HEK293 (cell line): ENCODE measurements around the gene CBFA2T2.

Experiments
- CTCF ChIA-PET: fragments of 350-600 bp; formaldehyde crosslinking; extraction: SDS; loops from one replicate; lab custom pipeline; 2021; ENCODE audit warnings: antibody characterized with exemption; lab: Yijun Ruan, JAX
- POLR2A ChIA-PET: fragments of 300-600 bp; formaldehyde crosslinking; extraction: SDS; loops from one replicate; lab custom pipeline; 2020; ENCODE audit warnings: antibody characterized with exemption, inconsistent platforms; lab: Yijun Ruan, JAX
- H3K27ac ChIP-seq: fragments of 200-500 bp; sonication (Bioruptor generic); 2 replicates; pipeline ENCODE4 v1.5.1; 2014; ENCODE audit warnings: low read depth, low read length, control low read depth, inconsistent platforms; ENCODE audit errors: extremely low read depth
- H3K36me3 ChIP-seq, 2 experiments: fragments of 200-500 bp in 1 of 2; sonication (Bioruptor generic) in 1 of 2; 1 replicate in 1 of 2; 2 replicates in 1 of 2; pipeline ENCODE4 v1.5.1; 2014 to 2017; ENCODE audit warnings: inconsistent platforms in 2 of 2, low read length in 2 of 2; ENCODE audit not compliant: control insufficient read depth in 2 of 2, insufficient read depth in 1 of 2
- H3K4me1 ChIP-seq: fragments of 200-500 bp; sonication (Bioruptor generic); 2 replicates; pipeline ENCODE4 v1.5.1; 2014; ENCODE audit warnings: mild to moderate bottlenecking, low read length, inconsistent platforms; ENCODE audit not compliant: control insufficient read depth, insufficient read depth
- H3K4me3 ChIP-seq: 2 replicates; pipeline ENCODE4 v1.5.1; 2011; ENCODE audit warnings: low read depth, mild to moderate bottlenecking, control low read depth, low read length, moderate library complexity
- H3K9me3 ChIP-seq: fragments of 200-500 bp; sonication (Bioruptor generic); 2 replicates; pipeline ENCODE4 v1.5.1; 2014; ENCODE audit warnings: low read depth, low read length, inconsistent platforms; ENCODE audit not compliant: control insufficient read depth, insufficient read depth
- FEZF1 ChIP-seq: fragments of 450-650 bp; formaldehyde crosslinking; IDR thresholded peaks from 2 replicates; pipeline ENCODE4 v1.5.1; 2016; ENCODE audit warnings: missing biosample characterization, missing genetic modification characterization
- HOXA7 ChIP-seq: sonication (generic); formaldehyde crosslinking; IDR thresholded peaks from 2 replicates; pipeline ENCODE4 v1.8.1; 2022; ENCODE audit warnings: missing genetic modification reagents, borderline replicate concordance
- SALL2 ChIP-seq: fragments of 450-650 bp; formaldehyde crosslinking; IDR thresholded peaks from 2 replicates; pipeline ENCODE4 v1.5.0; 2017; ENCODE audit warnings: missing biosample characterization, mild to moderate bottlenecking, missing genetic modification characterization, borderline replicate concordance
- SCRT2 ChIP-seq: fragments of 450-650 bp; formaldehyde crosslinking; IDR thresholded peaks from 2 replicates; pipeline ENCODE4 v1.5.1; 2016; ENCODE audit warnings: missing biosample characterization, missing genetic modification characterization
- ZFHX2 ChIP-seq: fragments of 450-650 bp; formaldehyde crosslinking; conservative IDR thresholded peaks from 2 replicates; pipeline ENCODE4 v1.5.1; 2016; ENCODE audit warnings: missing biosample characterization, missing genetic modification characterization
- ZNF175 ChIP-seq: fragments of 450-650 bp; formaldehyde crosslinking; IDR thresholded peaks from 2 replicates; pipeline ENCODE4 v1.5.1; 2016; ENCODE audit warnings: missing biosample characterization, missing genetic modification characterization
- ZNF248 ChIP-seq: fragments of 450-650 bp; formaldehyde crosslinking; IDR thresholded peaks from 2 replicates; pipeline ENCODE4 v1.5.1; 2017; ENCODE audit warnings: missing biosample characterization, missing genetic modification characterization
- ZNF335 ChIP-seq: fragments of 450-650 bp; formaldehyde crosslinking; conservative IDR thresholded peaks from 2 replicates; pipeline ENCODE4 v1.5.1; 2016; ENCODE audit warnings: missing biosample characterization, missing genetic modification characterization
- ZNF404 ChIP-seq: fragments of 450-650 bp; formaldehyde crosslinking; IDR thresholded peaks from 2 replicates; pipeline ENCODE4 v1.5.1; 2017; ENCODE audit warnings: missing biosample characterization, missing genetic modification characterization
- ZNF433 ChIP-seq: fragments of 450-650 bp; formaldehyde crosslinking; IDR thresholded peaks from 2 replicates; pipeline ENCODE4 v1.5.1; 2016; ENCODE audit warnings: missing biosample characterization, missing genetic modification characterization, low read depth
- ZNF549 ChIP-seq: fragments of 450-650 bp; IDR thresholded peaks from 2 replicates; pipeline ENCODE4 v1.5.1; 2018; ENCODE audit warnings: missing biosample characterization, missing genetic modification characterization, mild to moderate bottlenecking, inconsistent platforms, moderate library complexity
- ZNF561 ChIP-seq: fragments of 450-650 bp; IDR thresholded peaks from 2 replicates; pipeline ENCODE4 v1.5.1; 2018; ENCODE audit warnings: missing biosample characterization, missing genetic modification characterization, borderline replicate concordance
- ZNF596 ChIP-seq: fragments of 450-650 bp; IDR thresholded peaks from 2 replicates; pipeline ENCODE4 v1.5.0; 2018; ENCODE audit warnings: missing biosample characterization, mild to moderate bottlenecking, missing genetic modification characterization, moderate library complexity
- ZNF626 ChIP-seq: fragments of 450-650 bp; sonication (Bioruptor Pico); formaldehyde crosslinking; IDR thresholded peaks from 2 replicates; pipeline ENCODE4 v1.5.1; 2018; ENCODE audit warnings: missing biosample characterization, missing genetic modification characterization, inconsistent platforms
- ZNF658 ChIP-seq: fragments of 450-650 bp; formaldehyde crosslinking; IDR thresholded peaks from 2 replicates; pipeline ENCODE4; 2016; ENCODE audit warnings: missing biosample characterization, missing genetic modification characterization
- ZNF701 ChIP-seq: fragments of 450-650 bp; formaldehyde crosslinking; IDR thresholded peaks from 2 replicates; pipeline ENCODE4 v1.5.1; 2016; ENCODE audit warnings: missing biosample characterization, missing genetic modification characterization
- ZNF777 ChIP-seq: fragments of 450-650 bp; formaldehyde crosslinking; IDR thresholded peaks from 2 replicates; pipeline ENCODE4 v1.5.1; 2017; ENCODE audit warnings: missing biosample characterization, missing genetic modification characterization, borderline replicate concordance
- ZNF843 ChIP-seq: fragments of 450-650 bp; formaldehyde crosslinking; IDR thresholded peaks from 2 replicates; pipeline ENCODE4 v1.5.1; 2016; ENCODE audit warnings: missing biosample characterization, missing genetic modification characterization
- ZSCAN23 ChIP-seq: fragments of 450-650 bp; formaldehyde crosslinking; IDR thresholded peaks from 2 replicates; pipeline ENCODE4 v1.5.1; 2016; ENCODE audit warnings: missing biosample characterization, missing genetic modification characterization
- TF ChIP-seq, protein P1 (sequence below): fragments of 450-650 bp; formaldehyde crosslinking; IDR thresholded peaks from 2 replicates; pipeline ENCODE4 v1.5.1; 2016; ENCODE audit warnings: missing biosample characterization, missing genetic modification characterization
- TF ChIP-seq, protein P2 (sequence below): fragments of 450-650 bp; formaldehyde crosslinking; conservative IDR thresholded peaks from 2 replicates; pipeline ENCODE4 v1.5.1; 2016; ENCODE audit warnings: low read depth, missing biosample characterization, missing genetic modification characterization
- TF ChIP-seq, protein P3 (sequence below): fragments of 450-650 bp; formaldehyde crosslinking; IDR thresholded peaks from 2 replicates; pipeline ENCODE4 v1.5.1; 2016; ENCODE audit warnings: missing biosample characterization, missing genetic modification characterization, low read depth
- TF ChIP-seq, protein P4 (sequence below): fragments of 450-650 bp; formaldehyde crosslinking; IDR thresholded peaks from 2 replicates; pipeline ENCODE4 v1.5.1; 2017; ENCODE audit warnings: missing biosample characterization, missing genetic modification characterization
- TF ChIP-seq, protein P5 (sequence below): fragments of 450-650 bp; IDR thresholded peaks from 2 replicates; pipeline ENCODE4 v1.5.1; 2018; ENCODE audit warnings: missing biosample characterization, mild to moderate bottlenecking, missing genetic modification characterization
- TF ChIP-seq, protein P6 (sequence below): fragments of 450-650 bp; formaldehyde crosslinking; IDR thresholded peaks from 2 replicates; pipeline ENCODE4 v1.5.1; 2016; ENCODE audit warnings: missing biosample characterization, missing genetic modification characterization, borderline replicate concordance

Gene CBFA2T2

DNA sequence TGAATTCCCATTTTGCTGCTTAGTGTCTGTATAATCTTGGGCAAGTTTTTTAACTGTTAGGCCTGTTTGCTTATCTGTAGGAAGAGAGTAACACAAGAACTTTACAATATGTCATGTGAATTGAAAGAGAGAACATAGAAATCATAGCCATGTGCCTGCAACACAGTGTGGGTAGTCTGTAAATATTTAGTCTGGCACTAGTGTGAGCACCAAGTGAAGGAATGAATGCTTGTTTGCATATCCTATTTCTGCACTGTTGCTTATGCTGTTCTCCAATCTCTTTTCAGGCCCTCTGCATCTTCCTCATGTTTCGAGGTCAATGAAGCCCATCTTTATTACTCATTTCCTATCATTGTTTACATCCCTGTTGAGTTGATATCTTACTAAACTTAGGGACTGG is 49.2 kb downstream of the CBFA2T2 start:
- Histone ChIP-seq H3K4me1 (peaks cover 9% of the 10 kb centered on the region), H3K27ac (no peak overlapping the region), H3K4me3 (no peak overlapping the region), H3K9me3 (no peaks in the 10 kb centered on the region), H3K36me3 (no peaks in the 10 kb centered on the region)
- POLR2A ChIA-PET, result no interaction called here
- TF ChIP-seq ZNF335 (tag by site-specific recombination) (peak; percentile 36; the same call in 1 of the 2 replicates), ZNF658 (tag by site-specific recombination) (no peak), ZNF626 (tag by site-specific recombination) (no peak), ZNF596 (tag by site-specific recombination) (no peak), ZNF549 (no peak), ZNF843 (tag by site-specific recombination) (no peak), ZNF561 (no peak)
- TF ChIP-seq, protein P1, sequence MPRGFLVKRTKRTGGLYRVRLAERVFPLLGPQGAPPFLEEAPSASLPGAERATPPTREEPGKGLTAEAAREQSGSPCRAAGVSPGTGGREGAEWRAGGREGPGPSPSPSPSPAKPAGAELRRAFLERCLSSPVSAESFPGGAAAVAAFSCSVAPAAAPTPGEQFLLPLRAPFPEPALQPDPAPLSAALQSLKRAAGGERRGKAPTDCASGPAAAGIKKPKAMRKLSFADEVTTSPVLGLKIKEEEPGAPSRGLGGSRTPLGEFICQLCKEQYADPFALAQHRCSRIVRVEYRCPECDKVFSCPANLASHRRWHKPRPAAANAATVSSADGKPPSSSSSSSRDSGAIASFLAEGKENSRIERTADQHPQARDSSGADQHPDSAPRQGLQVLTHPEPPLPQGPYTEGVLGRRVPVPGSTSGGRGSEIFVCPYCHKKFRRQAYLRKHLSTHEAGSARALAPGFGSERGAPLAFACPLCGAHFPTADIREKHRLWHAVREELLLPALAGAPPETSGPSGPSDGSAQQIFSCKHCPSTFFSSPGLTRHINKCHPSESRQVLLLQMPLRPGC (tag by site-specific recombination), result peak; percentile 43; the same call in 1 of the 2 replicates
- CTCF ChIA-PET, result no interaction called here

DNA sequence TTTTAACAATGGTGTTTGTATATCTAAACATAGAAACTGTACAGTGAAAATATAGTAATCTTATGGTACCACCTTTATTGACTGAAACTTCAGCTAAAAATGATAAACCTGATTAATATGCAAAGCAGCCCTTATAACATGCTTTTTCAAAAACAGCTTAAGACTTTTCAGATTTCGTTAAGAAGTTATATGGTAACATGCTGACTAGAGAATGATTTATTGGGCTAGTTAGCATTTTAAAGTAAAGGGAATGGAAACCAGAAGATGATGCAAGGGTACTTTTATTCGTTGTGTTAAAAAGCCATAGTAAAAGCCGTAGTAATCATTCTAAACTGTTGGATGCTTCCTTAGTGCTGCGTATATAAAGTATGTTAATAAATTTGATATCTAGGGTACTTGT is 50.5 kb downstream of the CBFA2T2 start:
- TF ChIP-seq, protein P2, sequence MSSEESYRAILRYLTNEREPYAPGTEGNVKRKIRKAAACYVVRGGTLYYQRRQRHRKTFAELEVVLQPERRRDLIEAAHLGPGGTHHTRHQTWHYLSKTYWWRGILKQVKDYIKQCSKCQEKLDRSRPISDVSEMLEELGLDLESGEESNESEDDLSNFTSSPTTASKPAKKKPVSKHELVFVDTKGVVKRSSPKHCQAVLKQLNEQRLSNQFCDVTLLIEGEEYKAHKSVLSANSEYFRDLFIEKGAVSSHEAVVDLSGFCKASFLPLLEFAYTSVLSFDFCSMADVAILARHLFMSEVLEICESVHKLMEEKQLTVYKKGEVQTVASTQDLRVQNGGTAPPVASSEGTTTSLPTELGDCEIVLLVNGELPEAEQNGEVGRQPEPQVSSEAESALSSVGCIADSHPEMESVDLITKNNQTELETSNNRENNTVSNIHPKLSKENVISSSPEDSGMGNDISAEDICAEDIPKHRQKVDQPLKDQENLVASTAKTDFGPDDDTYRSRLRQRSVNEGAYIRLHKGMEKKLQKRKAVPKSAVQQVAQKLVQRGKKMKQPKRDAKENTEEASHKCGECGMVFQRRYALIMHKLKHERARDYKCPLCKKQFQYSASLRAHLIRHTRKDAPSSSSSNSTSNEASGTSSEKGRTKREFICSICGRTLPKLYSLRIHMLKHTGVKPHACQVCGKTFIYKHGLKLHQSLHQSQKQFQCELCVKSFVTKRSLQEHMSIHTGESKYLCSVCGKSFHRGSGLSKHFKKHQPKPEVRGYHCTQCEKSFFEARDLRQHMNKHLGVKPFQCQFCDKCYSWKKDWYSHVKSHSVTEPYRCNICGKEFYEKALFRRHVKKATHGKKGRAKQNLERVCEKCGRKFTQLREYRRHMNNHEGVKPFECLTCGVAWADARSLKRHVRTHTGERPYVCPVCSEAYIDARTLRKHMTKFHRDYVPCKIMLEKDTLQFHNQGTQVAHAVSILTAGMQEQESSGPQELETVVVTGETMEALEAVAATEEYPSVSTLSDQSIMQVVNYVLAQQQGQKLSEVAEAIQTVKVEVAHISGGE (tag by site-specific recombination), result no peak
- TF ChIP-seq ZNF335 (tag by site-specific recombination) (no peak), ZFHX2 (no peak), ZNF404 (tag by site-specific recombination) (no peak), FEZF1 (tag by site-specific recombination) (no peak), ZNF175 (tag by site-specific recombination) (no peak), ZNF777 (tag by site-specific recombination) (no peak), ZNF433 (no peak), SCRT2 (tag by site-specific recombination) (no peak), ZNF701 (tag by site-specific recombination) (no peak), SALL2 (tag by site-specific recombination) (no peak), ZNF248 (tag by site-specific recombination) (no peak), ZSCAN23 (tag by site-specific recombination) (no peak), HOXA7 (CRISPR knock-in tag) (no peak)
- TF ChIP-seq, protein P3, sequence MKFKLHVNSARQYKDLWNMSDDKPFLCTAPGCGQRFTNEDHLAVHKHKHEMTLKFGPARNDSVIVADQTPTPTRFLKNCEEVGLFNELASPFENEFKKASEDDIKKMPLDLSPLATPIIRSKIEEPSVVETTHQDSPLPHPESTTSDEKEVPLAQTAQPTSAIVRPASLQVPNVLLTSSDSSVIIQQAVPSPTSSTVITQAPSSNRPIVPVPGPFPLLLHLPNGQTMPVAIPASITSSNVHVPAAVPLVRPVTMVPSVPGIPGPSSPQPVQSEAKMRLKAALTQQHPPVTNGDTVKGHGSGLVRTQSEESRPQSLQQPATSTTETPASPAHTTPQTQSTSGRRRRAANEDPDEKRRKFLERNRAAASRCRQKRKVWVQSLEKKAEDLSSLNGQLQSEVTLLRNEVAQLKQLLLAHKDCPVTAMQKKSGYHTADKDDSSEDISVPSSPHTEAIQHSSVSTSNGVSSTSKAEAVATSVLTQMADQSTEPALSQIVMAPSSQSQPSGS (tag by site-specific recombination), result no peak
- TF ChIP-seq, protein P4, sequence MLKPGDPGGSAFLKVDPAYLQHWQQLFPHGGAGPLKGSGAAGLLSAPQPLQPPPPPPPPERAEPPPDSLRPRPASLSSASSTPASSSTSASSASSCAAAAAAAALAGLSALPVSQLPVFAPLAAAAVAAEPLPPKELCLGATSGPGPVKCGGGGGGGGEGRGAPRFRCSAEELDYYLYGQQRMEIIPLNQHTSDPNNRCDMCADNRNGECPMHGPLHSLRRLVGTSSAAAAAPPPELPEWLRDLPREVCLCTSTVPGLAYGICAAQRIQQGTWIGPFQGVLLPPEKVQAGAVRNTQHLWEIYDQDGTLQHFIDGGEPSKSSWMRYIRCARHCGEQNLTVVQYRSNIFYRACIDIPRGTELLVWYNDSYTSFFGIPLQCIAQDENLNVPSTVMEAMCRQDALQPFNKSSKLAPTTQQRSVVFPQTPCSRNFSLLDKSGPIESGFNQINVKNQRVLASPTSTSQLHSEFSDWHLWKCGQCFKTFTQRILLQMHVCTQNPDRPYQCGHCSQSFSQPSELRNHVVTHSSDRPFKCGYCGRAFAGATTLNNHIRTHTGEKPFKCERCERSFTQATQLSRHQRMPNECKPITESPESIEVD (tag by site-specific recombination), result no peak; the same call in 1 of the 2 replicates
- TF ChIP-seq, protein P5, sequence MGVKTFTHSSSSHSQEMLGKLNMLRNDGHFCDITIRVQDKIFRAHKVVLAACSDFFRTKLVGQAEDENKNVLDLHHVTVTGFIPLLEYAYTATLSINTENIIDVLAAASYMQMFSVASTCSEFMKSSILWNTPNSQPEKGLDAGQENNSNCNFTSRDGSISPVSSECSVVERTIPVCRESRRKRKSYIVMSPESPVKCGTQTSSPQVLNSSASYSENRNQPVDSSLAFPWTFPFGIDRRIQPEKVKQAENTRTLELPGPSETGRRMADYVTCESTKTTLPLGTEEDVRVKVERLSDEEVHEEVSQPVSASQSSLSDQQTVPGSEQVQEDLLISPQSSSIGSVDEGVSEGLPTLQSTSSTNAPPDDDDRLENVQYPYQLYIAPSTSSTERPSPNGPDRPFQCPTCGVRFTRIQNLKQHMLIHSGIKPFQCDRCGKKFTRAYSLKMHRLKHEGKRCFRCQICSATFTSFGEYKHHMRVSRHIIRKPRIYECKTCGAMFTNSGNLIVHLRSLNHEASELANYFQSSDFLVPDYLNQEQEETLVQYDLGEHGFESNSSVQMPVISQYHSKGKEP (tag by site-specific recombination), result no peak
- TF ChIP-seq, protein P6, sequence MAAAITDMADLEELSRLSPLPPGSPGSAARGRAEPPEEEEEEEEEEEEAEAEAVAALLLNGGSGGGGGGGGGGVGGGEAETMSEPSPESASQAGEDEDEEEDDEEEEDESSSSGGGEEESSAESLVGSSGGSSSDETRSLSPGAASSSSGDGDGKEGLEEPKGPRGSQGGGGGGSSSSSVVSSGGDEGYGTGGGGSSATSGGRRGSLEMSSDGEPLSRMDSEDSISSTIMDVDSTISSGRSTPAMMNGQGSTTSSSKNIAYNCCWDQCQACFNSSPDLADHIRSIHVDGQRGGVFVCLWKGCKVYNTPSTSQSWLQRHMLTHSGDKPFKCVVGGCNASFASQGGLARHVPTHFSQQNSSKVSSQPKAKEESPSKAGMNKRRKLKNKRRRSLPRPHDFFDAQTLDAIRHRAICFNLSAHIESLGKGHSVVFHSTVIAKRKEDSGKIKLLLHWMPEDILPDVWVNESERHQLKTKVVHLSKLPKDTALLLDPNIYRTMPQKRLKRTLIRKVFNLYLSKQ (tag by site-specific recombination), result no peak
- CTCF ChIA-PET, result interaction anchor here (0.5 to 0.6 kb wide), 3 partner anchors 17 to 92 kb away, joined by 3 to 5 read pairs (median 3); no protein-coding TSS in a partner anchor
- POLR2A ChIA-PET, result no interaction called here
- Histone ChIP-seq H3K4me3 (no peak overlapping the region), H3K4me1 (peaks cover 9% of the 10 kb centered on the region), H3K36me3 (no peaks in the 10 kb centered on the region), H3K27ac (no peak overlapping the region), H3K9me3 (no peaks in the 10 kb centered on the region)
